Amniotic stem cell (primary cell): ENCODE measurements around the gene SEC23IP.

Experiments used
- DNase-seq: peaks from one replicate; lab custom pipeline; 2025; lab: John Stamatoyannopoulos, UW

SEC23IP gene

DNA sequence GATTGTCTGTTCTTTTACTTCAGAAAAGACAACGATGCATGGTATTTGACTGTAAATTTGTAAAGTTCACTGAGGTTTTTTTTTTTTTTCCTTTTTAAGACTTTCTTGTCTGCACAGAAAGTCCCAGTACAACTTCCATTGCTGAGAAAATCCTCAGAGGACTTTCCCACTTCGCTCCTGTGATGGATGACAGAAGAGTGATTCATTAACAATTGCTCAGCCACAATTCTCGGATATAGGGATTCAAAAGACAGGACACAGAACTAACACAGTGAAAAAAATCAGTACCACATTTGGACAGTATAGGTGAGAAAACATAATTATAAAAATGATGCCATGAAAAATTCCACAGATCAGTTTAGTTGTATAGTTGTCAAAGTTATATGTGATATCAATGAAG lies 48.0 kb downstream of the SEC23IP start:
- DNase-seq, result no peak

DNA sequence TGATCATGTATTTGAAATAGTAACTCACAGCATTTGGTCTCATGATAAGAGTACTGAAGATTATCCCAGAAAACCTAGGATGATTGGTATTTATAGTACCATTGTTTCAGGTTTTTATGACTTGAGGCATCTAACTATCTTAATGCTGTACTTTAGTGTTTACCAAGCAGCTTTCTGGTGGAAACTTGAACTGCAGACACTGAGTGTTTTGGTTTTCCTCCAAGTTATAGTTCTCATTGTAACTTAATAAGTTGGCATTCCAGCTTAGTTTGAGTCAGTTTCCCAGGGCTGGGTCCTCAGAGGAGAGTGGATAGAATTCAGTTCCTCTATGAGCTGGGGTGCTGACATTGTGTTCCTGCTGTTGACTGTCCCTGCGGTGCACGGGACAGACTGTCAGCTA lies 50.4 kb downstream of the SEC23IP start:
- no peak for DNase-seq

DNA sequence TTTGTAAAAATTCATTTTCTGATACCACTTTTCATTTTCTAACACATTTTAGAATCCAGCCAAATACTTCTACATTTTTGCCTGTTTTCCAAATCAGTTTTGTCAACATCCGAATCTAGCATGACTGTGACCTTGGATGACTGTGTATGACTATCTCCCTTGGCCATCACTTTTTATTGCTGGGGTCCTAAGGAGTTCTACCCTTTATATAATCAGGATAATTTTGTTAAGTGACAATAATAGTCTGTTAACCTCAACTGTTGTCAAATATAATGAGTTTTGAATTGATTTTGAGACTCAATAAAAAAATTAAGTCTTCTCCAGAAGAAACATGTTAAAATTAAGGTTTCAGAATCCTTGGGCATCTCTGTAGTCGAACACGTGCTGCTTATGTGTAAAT lies 53.3 kb downstream of the SEC23IP start:
- DNase-seq, result no peak

DNA sequence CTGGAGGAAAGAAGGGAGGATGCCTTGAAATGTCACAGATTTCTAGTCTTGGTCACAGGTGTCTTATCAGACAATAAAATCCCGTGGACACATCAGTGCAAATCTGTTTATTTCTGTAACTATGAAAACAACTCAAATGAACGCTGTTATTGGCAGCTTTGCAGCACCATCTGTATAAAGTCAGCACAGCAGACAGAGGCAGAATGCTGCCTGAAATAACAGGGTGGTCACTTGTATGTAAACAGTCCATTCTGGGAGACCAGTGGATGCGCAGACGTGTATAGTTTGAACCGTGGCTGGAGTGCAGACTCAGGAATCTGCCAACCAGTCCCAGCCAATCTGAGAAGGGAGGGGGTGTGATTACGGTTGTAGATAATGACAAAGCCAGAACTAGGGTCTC lies 54.8 kb downstream of the SEC23IP start:
- DNase-seq, result no peak

DNA sequence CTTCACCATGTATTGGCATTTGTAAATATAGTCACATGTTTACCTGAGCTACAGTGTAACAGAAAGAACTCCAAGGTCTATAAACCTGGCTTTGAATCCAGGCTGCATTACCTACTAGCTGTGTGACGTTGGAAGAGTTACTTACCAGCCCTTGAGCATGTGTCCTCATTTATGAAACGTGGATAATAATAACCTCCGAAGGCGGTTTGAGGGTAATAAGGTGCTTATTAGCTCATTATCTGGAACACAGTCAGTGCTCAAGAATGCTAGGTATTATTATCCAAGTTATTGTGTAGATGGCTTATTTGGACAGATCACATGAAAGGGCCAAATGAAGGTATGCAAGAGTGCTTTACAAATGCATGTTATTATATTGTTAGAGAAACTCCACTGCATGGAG lies 64.9 kb downstream of the SEC23IP start:
- DNase-seq, result no peak

DNA sequence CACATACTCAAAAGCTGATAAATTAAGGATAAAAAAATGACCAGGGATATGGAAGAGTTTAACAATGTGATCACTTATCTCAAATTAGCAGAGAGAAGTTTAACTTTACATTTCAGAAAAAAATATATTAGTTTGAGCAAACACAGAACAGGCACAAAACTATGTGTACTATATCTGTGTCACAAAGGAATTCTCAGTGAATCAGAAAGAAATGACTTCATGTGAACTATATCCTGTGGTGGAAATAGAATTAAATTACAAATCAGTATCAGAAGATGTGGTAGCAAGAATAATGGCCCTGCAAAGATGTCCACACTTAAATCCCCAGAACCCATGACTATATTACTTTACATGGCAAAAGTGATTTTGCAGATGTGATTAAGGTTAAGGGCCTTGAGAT lies 70.3 kb downstream of the SEC23IP start:
- DNase-seq, result no peak

DNA sequence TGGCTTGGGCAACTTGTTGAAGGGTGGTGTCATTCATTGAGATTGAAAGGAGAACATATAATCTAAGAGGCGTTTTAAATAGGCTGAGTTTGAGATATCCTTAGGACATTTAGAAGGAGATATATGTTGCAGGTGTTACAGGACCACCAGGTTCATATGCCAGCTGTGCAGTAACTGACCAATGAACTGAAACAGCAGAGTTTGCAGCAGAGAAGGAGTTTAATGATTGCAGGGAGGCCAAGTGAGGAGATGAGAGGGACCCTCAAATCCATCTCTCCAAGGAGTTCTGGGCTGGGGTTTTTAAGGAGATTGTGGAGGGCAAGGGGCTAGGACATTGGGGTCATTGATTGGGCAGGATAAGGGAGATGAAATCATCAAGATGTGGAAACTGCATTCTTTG lies 74.5 kb downstream of the SEC23IP start:
- DNase-seq, result no peak

DNA sequence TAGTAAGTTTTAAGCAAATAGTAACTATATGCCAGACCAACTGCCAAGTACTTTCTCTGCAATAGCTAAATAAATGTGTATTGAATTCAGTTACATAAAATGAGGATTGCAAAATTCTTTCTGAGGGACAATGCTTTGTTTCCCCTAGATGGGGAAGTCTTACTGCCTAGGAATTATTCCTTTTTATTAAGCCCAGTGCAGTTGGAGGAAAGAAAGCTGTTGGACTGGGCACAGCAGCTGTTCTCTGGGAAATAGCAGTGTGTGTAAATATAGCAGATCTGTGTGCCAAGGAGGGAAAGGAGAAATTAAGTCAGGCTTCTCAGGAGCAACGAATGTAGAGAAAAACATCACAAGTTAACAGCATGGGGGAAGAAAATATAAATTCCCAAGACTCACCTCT lies 77.1 kb downstream of the SEC23IP start:
- DNase-seq, result no peak

DNA sequence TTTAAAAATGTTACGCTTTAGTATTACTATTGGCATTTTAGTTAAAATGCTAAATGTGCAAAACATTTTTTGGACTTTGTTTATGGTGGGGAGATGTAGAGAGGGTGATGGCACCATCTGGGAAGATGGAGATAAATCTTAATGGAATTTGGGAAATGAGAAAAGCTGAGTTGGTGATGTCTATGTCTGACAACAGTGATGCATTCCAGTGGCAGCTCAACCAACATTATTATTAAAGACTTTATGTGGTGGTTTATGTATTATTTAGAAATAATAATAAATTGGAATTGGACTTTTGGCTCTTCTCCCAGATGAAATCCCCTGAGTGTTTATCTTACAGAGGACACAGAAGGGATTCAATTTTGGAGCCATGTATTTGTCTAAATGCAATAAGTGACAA lies 77.6 kb downstream of the SEC23IP start:
- DNase-seq, result no peak

DNA sequence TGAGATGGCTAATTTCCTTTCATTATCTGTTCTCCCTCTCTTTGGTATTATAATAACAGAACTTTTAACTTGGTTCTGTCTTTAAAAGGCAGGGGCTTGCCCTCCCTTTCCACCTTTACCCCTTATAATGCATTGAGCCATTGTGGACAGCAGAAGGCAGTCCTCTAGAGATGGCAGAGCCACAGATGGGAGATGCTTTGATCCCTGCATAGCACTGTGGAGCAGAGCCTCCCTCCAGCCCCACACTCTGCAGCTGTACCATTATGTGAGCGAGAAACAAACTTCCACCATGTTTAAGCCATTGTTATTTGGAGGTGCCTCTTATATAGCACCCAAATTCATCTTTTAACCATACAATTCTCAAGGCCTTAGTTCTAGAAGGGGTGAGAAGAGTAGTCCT lies 78.4 kb downstream of the SEC23IP start:
- no peak for DNase-seq

DNA sequence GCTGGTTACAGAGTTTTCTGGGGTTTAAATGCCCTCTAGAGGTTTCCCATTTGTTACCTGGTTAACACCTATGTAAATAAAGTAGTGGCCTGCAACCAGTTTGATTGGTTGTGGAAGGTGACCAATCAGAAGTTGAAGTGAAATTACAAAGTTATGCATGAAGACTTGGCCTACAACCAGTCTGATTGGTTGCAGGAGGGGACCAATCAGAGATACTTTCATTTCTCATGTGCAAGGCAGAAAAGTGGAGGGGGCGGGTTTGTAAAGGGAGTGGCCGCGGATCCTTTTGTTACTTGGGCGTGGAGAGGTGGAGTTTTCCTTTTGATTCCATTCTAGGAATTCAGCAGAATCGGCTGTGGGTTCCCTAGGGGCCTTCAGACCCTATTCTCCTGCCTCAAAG lies 80.8 kb downstream of the SEC23IP start:
- no peak for DNase-seq

DNA sequence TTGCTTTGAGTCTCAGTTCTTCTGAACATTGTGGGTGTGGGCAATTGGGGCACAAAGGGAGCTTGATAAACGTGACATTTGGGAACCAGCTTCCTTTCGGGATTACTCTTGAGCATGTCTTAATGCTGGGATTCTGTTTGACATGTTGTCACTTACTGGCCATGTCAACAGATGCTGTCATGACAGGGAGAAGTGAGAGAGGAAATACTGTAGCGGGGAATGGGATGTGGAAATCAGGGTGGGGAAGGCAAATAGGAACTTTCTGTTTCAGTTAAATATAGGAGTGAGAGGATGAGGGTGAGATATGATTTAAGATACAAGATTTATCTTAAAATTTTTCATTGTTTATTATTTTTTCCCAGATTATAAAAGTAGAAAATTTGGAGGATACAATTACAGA lies 83.9 kb downstream of the SEC23IP start:
- DNase-seq, result no peak

DNA sequence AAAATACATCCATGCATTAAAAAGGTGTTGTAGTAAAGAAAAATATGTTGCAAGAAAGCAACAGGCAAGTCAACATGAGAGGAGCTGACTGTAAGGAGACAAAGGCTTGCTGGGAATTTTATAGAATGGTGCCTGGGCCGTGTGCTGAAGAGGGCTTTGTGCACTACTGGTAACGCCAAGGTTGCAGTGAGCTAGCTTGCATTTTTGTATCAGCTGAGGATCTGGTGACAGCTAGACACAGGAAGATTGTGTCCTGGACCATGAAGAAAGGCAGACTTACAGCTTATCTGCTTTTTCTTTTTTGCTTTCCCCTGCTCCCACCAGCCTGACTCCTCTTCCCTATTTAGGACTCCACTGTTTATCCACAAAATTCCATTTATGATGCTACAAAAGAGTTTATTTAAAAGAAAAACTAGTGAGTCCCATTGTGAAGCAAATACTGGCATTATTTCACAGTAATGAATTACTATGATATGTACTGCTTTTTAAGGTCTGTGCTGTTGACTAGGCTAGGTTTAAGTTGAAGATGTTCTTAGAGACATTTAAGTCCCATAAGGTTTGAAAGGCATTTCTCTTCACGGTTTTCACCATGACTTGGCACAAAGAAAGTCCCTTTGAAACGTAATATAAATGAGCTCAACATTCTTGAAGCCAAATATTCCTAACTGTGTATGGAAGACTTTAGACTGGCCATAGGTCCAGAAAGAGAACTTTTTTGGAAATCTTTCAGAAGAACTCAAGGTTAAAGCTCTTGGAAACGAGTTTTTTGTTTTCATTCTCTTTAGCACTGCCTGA lies 88.6 kb downstream of the SEC23IP start:
- no peak for DNase-seq

DNA sequence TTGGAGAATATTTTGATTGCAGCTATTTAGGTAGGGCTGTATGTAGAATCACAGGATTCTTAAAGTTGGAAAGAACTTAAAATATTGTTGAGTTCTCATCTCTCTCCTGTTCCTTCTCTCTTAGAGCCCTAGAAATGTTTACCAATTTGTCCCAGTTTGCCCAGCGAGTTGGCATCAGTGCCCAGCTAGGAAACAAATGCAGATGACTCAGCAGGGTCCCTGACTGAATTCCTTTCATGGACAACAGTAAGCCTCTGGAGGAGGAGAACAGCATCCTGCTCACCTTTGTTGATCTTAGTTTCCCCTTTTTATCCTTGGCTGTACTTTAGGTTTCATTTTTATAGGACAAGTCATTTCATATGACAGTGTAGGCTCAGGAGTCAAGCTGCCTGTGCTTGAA lies 89.3 kb downstream of the SEC23IP start:
- DNase-seq, result no peak

DNA sequence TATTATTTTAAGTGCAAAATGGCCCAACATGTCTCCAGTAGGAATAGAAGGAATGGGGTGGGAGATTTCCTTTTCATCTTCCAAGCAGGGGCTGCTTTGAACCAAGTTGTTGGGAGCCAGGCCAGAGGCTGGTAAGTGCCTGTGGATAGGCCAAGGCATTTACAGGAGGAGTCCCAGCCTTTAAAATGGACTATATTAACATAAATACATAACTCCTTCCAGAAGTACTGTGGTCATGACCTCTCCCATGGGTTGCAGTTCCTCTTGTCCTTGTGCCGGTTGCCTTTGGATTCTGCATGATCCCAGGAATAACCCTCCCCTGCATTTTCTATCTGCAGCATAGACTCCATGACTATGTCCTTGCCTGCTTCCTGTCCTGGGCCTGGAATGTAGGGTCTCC lies 95.8 kb downstream of the SEC23IP start:
- DNase-seq, result no peak

DNA sequence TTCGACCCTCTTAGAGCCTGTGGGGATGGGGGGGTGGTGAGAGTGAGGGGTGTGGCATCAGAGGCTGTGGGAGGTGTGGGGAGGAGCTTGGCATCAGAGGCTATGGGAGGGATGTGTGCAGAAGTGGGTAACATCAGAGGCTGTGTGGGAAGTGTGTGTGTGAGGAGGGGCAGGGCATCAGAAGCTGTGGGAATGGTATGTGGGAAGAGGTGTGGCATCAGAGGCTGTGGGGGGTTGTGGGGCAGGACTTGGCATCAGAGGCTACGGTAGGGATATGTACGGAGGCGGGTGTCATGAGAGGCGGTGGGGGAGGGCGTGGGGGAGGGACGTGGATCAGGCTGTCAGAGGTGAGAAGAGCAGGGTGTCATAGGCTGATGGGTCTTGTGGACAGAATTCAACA lies 97.4 kb downstream of the SEC23IP start:
- no peak for DNase-seq

DNA sequence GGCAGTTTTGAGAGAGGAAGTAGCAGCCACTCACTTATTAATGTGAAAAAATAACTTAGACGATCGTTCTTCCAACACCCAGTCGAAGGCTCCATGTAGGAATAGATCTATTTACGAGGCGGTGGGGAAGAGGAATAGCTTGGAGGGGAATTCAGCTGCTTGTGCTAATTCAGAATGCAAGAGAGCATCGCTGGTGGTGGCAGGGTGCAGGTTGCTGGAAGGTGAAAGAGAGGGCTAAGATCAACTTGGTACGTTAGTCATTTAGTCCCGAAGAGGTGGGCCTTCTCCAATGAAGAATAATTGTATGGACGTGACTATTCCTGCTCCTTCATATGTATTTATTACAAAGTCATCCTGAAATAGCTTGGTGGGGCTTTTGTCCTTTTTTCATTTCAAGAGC lies 98.5 kb downstream of the SEC23IP start:
- DNase-seq, result no peak

DNA sequence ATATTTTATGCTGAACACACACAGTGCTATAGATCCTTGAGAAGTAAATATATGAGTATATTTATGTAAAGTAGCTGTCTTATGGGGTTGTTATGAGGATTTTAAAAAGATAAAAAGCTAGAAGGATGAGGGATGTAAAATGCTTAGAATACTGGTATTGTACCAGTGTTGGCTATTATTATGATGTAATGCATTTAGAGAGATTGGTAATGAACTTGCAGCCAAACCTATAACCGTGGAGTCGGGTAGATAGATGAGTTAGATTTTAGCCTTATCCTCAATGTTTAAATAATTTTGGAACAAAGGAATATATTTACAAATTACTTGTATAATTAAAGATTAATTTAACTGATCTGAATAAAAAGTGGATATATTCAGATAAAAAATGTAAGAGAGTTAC lies 99.3 kb downstream of the SEC23IP start:
- DNase-seq, result no peak
